SK-N-SH treated with all-trans-retinoic acid at 6 μM for 48 hours (cell line): ENCODE results near the gene TMEM39B.
"Not testable (repeated sequence)": the region's sequence is repeated elsewhere in the genome, so short reads cannot be mapped to it uniquely, and the experiment has no call there.

Source experiments
- ATAC-seq: fragments of 200-7000 bp; cut with Tn5 transposase; 3 replicates; pipeline ENCODE4 v1.9.1; 2020; ENCODE audit warnings: mild to moderate bottlenecking, moderate library complexity
- ARNTL ChIP-seq: fragments of 450-650 bp; formaldehyde crosslinking; IDR thresholded peaks from 2 replicates; pipeline ENCODE4 v1.5.0; 2020; ENCODE audit warnings: low read depth, mild to moderate bottlenecking, moderate library complexity, borderline replicate concordance
- BACH2 ChIP-seq: fragments of 250-450 bp; sonication (Bioruptor Pico); IDR thresholded peaks from 2 replicates; pipeline ENCODE4 v1.9.0; 2021; ENCODE audit warnings: mild to moderate bottlenecking, borderline replicate concordance
- CSDC2 ChIP-seq: fragments of 250-450 bp; sonication (Bioruptor Pico); IDR thresholded peaks from 2 replicates; pipeline ENCODE4 v1.5.0; 2020; ENCODE audit warnings: mild to moderate bottlenecking, moderate library complexity
- ESRRG ChIP-seq: fragments of 250-450 bp; sonication (Bioruptor Pico); IDR thresholded peaks from 2 replicates; pipeline ENCODE4 v1.6.1; 2021; ENCODE audit warnings: mild to moderate bottlenecking
- GLIS3 ChIP-seq: fragments of 250-450 bp; sonication (Bioruptor Pico); IDR thresholded peaks from 2 replicates; pipeline ENCODE4 v1.5.0; 2020; ENCODE audit warnings: mild to moderate bottlenecking, moderate library complexity
- ISL1 ChIP-seq: fragments of 250-450 bp; sonication (Bioruptor Pico); IDR thresholded peaks from 2 replicates; pipeline ENCODE4 v2.1.2; 2022; ENCODE audit warnings: mild to moderate bottlenecking, moderate library complexity
- OSR1 ChIP-seq: fragments of 250-450 bp; sonication (Bioruptor Pico); IDR thresholded peaks from 2 replicates; pipeline ENCODE4 v1.8.0; 2022; ENCODE audit warnings: moderate library complexity, mild to moderate bottlenecking, inconsistent platforms
- PPARA ChIP-seq: fragments of 250-450 bp; sonication (Bioruptor Pico); IDR thresholded peaks from 2 replicates; pipeline ENCODE4 v1.5.0; 2020; ENCODE audit warnings: mild to moderate bottlenecking, borderline replicate concordance
- RARB ChIP-seq: fragments of 250-450 bp; sonication (Bioruptor Pico); IDR thresholded peaks from 2 replicates; pipeline ENCODE4 v1.8.0; 2021; ENCODE audit warnings: mild to moderate bottlenecking, moderate library complexity
- SNAI2 ChIP-seq: fragments of 250-450 bp; sonication (Bioruptor Pico); IDR thresholded peaks from 2 replicates; pipeline ENCODE4 v1.5.0; 2020; ENCODE audit warnings: mild to moderate bottlenecking, moderate library complexity
- TCF4 ChIP-seq: fragments of 250-450 bp; sonication (Bioruptor Pico); IDR thresholded peaks from 2 replicates; pipeline ENCODE4 v1.8.0; 2021; ENCODE audit warnings: mild to moderate bottlenecking, moderate library complexity, borderline replicate concordance
- TOX ChIP-seq: fragments of 250-450 bp; sonication (Bioruptor Pico); IDR thresholded peaks from 2 replicates; pipeline ENCODE4 v1.8.0; 2021; ENCODE audit warnings: mild to moderate bottlenecking, moderate library complexity, borderline replicate concordance
- ZC3H10 ChIP-seq: fragments of 250-450 bp; sonication (Bioruptor Pico); IDR thresholded peaks from 2 replicates; pipeline ENCODE4 v1.5.1; 2021; ENCODE audit warnings: mild to moderate bottlenecking, moderate library complexity
- ZFP3 ChIP-seq: fragments of 250-450 bp; sonication (Bioruptor Pico); IDR thresholded peaks from 2 replicates; pipeline ENCODE4 v1.5.0; 2020; ENCODE audit warnings: mild to moderate bottlenecking, moderate library complexity
- ZFP30 ChIP-seq: fragments of 450-650 bp; formaldehyde crosslinking; IDR thresholded peaks from 2 replicates; pipeline ENCODE4 v1.5.0; 2022; ENCODE audit warnings: mild to moderate bottlenecking, moderate library complexity
- ZNF565 ChIP-seq: fragments of 450-650 bp; formaldehyde crosslinking; conservative IDR thresholded peaks from 2 replicates; pipeline ENCODE4 v1.5.0; 2020; ENCODE audit warnings: low read depth, mild to moderate bottlenecking, moderate library complexity
- ZNF70 ChIP-seq: fragments of 450-650 bp; formaldehyde crosslinking; IDR thresholded peaks from 2 replicates; pipeline ENCODE4 v1.5.0; 2020; ENCODE audit warnings: mild to moderate bottlenecking, moderate library complexity
- ZNF8 ChIP-seq: fragments of 450-650 bp; formaldehyde crosslinking; IDR thresholded peaks from 2 replicates; pipeline ENCODE4 v1.5.0; 2020; ENCODE audit warnings: mild to moderate bottlenecking, moderate library complexity
- TF ChIP-seq, protein P1 (sequence below): fragments of 250-450 bp; sonication (Bioruptor Pico); IDR thresholded peaks from 2 replicates; pipeline ENCODE4 v1.8.0; 2020; ENCODE audit warnings: mild to moderate bottlenecking, moderate library complexity, borderline replicate concordance
- TF ChIP-seq, protein P2 (sequence below): fragments of 250-450 bp; sonication (Bioruptor Pico); IDR thresholded peaks from 2 replicates; pipeline ENCODE4 v1.5.1; 2020; ENCODE audit warnings: low read depth, mild to moderate bottlenecking, moderate library complexity
- TF ChIP-seq, protein P3 (sequence below): fragments of 250-450 bp; sonication (Bioruptor Pico); IDR thresholded peaks from 2 replicates; pipeline ENCODE4 v1.5.1; 2021; ENCODE audit warnings: mild to moderate bottlenecking, moderate library complexity
- TF ChIP-seq, protein P4 (sequence below): fragments of 250-450 bp; sonication (Bioruptor Pico); IDR thresholded peaks from 2 replicates; pipeline ENCODE4 v1.5.0; 2020; ENCODE audit warnings: mild to moderate bottlenecking, moderate library complexity
- TF ChIP-seq, protein P5 (sequence below): fragments of 250-450 bp; sonication (Bioruptor Pico); IDR thresholded peaks from 2 replicates; pipeline ENCODE4 v1.8.0; 2021; ENCODE audit warnings: low read depth, mild to moderate bottlenecking, moderate library complexity, borderline replicate concordance

TMEM39B gene

DNA sequence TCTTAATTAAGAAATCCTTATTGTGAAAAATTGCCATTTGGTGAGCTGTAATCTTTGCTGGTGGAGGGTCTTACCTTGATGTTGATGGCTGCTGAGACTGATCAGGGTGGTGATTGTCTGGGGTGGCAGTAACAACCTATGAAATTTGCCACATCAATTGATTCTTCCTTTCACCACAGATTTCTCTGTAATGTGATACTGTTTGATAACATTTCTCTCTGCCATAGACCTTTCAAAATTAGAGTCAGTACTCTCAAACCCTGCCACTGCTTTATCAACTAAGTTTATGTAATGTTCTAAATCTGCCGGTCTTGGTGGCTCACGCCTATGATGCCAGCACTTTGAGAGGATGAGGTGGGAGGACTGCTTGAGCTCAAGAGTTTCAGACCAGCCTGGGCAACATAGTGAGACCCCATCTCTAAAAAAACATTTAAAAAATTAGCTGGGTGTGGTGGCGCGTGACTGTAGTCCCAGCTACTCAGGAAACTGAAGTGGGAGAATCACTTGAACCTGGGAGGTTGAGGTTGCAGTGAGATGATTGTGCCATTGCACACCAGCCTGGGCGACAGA is 40.2 kb downstream of the TMEM39B start:
- ATAC-seq = no peak
- TF ChIP-seq ZNF565 (CRISPR knock-in tag) = no peak
- TF ChIP-seq, protein P1, sequence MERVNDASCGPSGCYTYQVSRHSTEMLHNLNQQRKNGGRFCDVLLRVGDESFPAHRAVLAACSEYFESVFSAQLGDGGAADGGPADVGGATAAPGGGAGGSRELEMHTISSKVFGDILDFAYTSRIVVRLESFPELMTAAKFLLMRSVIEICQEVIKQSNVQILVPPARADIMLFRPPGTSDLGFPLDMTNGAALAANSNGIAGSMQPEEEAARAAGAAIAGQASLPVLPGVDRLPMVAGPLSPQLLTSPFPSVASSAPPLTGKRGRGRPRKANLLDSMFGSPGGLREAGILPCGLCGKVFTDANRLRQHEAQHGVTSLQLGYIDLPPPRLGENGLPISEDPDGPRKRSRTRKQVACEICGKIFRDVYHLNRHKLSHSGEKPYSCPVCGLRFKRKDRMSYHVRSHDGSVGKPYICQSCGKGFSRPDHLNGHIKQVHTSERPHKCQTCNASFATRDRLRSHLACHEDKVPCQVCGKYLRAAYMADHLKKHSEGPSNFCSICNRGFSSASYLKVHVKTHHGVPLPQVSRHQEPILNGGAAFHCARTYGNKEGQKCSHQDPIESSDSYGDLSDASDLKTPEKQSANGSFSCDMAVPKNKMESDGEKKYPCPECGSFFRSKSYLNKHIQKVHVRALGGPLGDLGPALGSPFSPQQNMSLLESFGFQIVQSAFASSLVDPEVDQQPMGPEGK (CRISPR knock-in tag) = no peak
- no peak for TF ChIP-seq ZC3H10 (CRISPR knock-in tag)
- no peak for TF ChIP-seq CSDC2
- no peak for TF ChIP-seq OSR1
- no peak for TF ChIP-seq ZFP30 (CRISPR knock-in tag)
- TF ChIP-seq GLIS3 = no peak
- no peak for TF ChIP-seq ZNF70 (CRISPR knock-in tag)
- TF ChIP-seq, protein P2, sequence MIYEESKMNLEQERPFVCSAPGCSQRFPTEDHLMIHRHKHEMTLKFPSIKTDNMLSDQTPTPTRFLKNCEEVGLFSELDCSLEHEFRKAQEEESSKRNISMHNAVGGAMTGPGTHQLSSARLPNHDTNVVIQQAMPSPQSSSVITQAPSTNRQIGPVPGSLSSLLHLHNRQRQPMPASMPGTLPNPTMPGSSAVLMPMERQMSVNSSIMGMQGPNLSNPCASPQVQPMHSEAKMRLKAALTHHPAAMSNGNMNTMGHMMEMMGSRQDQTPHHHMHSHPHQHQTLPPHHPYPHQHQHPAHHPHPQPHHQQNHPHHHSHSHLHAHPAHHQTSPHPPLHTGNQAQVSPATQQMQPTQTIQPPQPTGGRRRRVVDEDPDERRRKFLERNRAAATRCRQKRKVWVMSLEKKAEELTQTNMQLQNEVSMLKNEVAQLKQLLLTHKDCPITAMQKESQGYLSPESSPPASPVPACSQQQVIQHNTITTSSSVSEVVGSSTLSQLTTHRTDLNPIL (CRISPR knock-in tag) = no peak
- TF ChIP-seq PPARA = no peak
- TF ChIP-seq BACH2 (CRISPR knock-in tag) = no peak
- TF ChIP-seq, protein P3, sequence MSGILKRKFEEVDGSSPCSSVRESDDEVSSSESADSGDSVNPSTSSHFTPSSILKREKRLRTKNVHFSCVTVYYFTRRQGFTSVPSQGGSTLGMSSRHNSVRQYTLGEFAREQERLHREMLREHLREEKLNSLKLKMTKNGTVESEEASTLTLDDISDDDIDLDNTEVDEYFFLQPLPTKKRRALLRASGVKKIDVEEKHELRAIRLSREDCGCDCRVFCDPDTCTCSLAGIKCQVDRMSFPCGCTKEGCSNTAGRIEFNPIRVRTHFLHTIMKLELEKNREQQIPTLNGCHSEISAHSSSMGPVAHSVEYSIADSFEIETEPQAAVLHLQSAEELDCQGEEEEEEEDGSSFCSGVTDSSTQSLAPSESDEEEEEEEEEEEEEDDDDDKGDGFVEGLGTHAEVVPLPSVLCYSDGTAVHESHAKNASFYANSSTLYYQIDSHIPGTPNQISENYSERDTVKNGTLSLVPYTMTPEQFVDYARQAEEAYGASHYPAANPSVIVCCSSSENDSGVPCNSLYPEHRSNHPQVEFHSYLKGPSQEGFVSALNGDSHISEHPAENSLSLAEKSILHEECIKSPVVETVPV (CRISPR knock-in tag) = no peak
- no peak for TF ChIP-seq ARNTL (CRISPR knock-in tag)
- TF ChIP-seq, protein P4, sequence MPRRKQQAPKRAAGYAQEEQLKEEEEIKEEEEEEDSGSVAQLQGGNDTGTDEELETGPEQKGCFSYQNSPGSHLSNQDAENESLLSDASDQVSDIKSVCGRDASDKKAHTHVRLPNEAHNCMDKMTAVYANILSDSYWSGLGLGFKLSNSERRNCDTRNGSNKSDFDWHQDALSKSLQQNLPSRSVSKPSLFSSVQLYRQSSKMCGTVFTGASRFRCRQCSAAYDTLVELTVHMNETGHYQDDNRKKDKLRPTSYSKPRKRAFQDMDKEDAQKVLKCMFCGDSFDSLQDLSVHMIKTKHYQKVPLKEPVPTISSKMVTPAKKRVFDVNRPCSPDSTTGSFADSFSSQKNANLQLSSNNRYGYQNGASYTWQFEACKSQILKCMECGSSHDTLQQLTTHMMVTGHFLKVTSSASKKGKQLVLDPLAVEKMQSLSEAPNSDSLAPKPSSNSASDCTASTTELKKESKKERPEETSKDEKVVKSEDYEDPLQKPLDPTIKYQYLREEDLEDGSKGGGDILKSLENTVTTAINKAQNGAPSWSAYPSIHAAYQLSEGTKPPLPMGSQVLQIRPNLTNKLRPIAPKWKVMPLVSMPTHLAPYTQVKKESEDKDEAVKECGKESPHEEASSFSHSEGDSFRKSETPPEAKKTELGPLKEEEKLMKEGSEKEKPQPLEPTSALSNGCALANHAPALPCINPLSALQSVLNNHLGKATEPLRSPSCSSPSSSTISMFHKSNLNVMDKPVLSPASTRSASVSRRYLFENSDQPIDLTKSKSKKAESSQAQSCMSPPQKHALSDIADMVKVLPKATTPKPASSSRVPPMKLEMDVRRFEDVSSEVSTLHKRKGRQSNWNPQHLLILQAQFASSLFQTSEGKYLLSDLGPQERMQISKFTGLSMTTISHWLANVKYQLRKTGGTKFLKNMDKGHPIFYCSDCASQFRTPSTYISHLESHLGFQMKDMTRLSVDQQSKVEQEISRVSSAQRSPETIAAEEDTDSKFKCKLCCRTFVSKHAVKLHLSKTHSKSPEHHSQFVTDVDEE (CRISPR knock-in tag) = no peak
- no peak for TF ChIP-seq SNAI2 (CRISPR knock-in tag)
- TF ChIP-seq ISL1 = no peak
- TF ChIP-seq, all 23 proteins: peak for 0

DNA sequence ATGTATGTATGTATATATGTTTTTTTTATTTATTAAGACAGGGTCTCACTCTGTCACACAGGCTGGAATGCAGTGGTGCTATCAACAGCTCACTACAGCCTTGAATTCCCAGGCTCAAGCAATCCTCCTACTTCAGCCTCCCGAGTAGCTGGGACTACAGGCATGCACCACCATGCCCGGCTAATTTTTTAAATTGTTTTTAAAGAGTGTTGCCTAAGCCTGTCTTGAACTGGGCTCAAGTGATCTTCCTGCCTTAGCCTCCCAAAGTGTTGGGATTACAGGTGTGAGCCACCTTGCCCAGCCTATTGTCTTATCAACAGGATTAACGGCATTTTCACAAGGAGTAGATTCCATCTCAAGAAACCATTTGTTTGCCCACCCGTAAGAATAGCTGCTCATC is 40.7 kb downstream of the TMEM39B start:
- ATAC-seq = not testable (repeated sequence)

DNA sequence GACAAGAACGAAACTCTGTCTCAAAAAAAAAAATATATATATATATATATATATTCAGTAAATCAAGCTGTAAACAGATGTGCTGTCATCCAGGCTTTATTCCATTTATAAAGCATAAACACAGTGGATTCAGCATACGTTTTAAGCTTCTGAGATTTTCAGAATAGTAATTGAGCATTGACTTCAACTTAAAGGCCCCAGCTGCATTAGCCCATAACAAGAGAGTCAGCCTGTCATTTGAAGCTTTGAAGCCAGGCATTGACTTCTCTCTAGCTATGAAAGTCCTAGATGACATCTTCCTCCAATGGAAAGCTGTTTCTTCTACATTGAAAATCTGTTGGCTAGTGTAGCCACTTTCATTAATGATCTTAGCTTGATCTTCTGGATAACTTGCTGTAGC is 41.7 kb downstream of the TMEM39B start:
- ATAC-seq = no peak
- TF ChIP-seq PPARA (no peak), TCF4 (no peak)
- TF ChIP-seq, protein P5, sequence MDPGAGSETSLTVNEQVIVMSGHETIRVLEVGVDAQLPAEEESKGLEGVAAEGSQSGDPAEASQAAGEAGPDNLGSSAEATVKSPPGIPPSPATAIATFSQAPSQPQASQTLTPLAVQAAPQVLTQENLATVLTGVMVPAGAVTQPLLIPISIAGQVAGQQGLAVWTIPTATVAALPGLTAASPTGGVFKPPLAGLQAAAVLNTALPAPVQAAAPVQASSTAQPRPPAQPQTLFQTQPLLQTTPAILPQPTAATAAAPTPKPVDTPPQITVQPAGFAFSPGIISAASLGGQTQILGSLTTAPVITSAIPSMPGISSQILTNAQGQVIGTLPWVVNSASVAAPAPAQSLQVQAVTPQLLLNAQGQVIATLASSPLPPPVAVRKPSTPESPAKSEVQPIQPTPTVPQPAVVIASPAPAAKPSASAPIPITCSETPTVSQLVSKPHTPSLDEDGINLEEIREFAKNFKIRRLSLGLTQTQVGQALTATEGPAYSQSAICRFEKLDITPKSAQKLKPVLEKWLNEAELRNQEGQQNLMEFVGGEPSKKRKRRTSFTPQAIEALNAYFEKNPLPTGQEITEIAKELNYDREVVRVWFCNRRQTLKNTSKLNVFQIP = no peak

DNA sequence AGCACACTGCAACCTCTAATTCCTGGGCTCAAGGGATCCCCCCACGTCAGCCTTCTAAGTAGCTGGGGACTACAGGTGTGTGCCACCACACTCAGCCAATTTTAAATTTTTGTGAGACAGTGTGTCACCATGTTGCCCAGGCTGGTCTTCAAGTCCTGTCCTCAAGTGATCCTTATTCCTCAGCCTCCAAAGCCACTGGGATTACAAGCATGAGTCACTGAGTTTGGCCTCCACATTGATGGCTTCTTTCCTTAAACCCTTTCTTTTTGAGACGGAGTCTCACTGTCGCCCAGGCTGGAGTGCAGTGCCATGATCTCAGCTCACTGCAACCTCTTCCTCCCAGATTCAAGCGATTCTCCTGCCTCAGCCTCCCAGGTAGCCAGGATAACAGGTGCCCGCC is 42.8 kb downstream of the TMEM39B start:
- ATAC-seq = no peak
- TF ChIP-seq GLIS3 (no peak), ZFP3 (no peak), OSR1 (no peak), ZNF70 (CRISPR knock-in tag) (no peak), BACH2 (CRISPR knock-in tag) (no peak), ISL1 (no peak), ZNF565 (CRISPR knock-in tag) (no peak), ARNTL (CRISPR knock-in tag) (no peak), ZNF8 (no peak), ZC3H10 (CRISPR knock-in tag) (no peak), ESRRG (no peak), SNAI2 (CRISPR knock-in tag) (no peak), TOX (CRISPR knock-in tag) (no peak), PPARA (no peak), TCF4 (no peak), RARB (no peak)
- TF ChIP-seq, protein P2 (CRISPR knock-in tag) = no peak
- TF ChIP-seq, protein P5 = no peak
